ENCODE data around the gene CES1. TPM values are rescaled to one million over a fixed set of nuclear protein-coding genes. Genes with fewer than 3 reads are reported as not detected.

Gene CES1
- total and polyA plus RNA-seq, 2 of the 8 experiments (the other 6 are each of a cell fraction or from before 2014, with no cell fraction given) = 0.91 to 1.2 TPM

GRCh38 chr16:55832425-55832772 lies 497 bp downstream of the CES1 start:
- no peaks in the 10 kb centered on the region for H3K79me2 ChIP-seq (ENCODE audit: control insufficient read depth in 1 of 2, insufficient read depth in 2 of 2, low read length in 2 of 2)
- no peak overlapping the region for H2BK120ac ChIP-seq (replicated peaks; ENCODE audit: low read depth, low read length)
- FAIRE-seq = no peak
- H3K27ac ChIP-seq (ENCODE audit: low read depth, low read length) = no peak overlapping the region
- no peak overlapping the region for H4K91ac ChIP-seq (replicated peaks; ENCODE audit: insufficient read length, low read length)
- no peaks in the 10 kb centered on the region for H3K27me3 ChIP-seq (replicated peaks in 1 of 4; ENCODE audit: control insufficient read depth in 3 of 4, extremely low read depth in 1 of 4, insufficient read depth in 3 of 4, low read length in 3 of 4)
- H3K14ac ChIP-seq (ENCODE audit: insufficient read length) = no peak overlapping the region
- ChIA-PET POLR2A (ENCODE audit: partially characterized antibody) (no interaction called here), CTCF (ENCODE audit: partially characterized antibody) (interaction anchor here (2.1 to 2.3 kb wide), 2 partner anchors 10 to 367 kb away, joined by 6 to 12 read pairs; no protein-coding TSS in a partner anchor)
- H3K23ac ChIP-seq (ENCODE audit: insufficient read length) = no peak overlapping the region
- H2BK20ac ChIP-seq (ENCODE audit: low read length) = no peak overlapping the region
- H2BK12ac ChIP-seq (ENCODE audit: low read depth, low read length) = no peak overlapping the region
- no peaks in the 10 kb centered on the region for H3K9me3 ChIP-seq (ENCODE audit: insufficient read depth in 2 of 2, low read depth in 1 of 2, low read length in 1 of 2)
- no peak overlapping the region for H4K8ac ChIP-seq (ENCODE audit: extremely low read depth, insufficient read depth, low read length)
- H3K18ac ChIP-seq (ENCODE audit: extremely low read depth, low read length) = no peak overlapping the region
- no peak for TF ChIP-seq KDM4A (IDR thresholded peaks at IDR 0.05; ENCODE audit: low read depth, low read length, severe bottlenecking)
- TF ChIP-seq RAD21 (IDR thresholded peaks at IDR 0.05 in 1 of 2, conservative IDR thresholded peaks at IDR 0.05 in 1 of 2; ENCODE audit: low read depth in 2 of 2, low read length in 2 of 2) = peak in 1 of 2 experiments; percentile 7; a peak in 1 of 4 replicates
- H3K79me1 ChIP-seq (ENCODE audit: low read depth, low read length) = no peaks in the 10 kb centered on the region
- H3K4me1 ChIP-seq (replicated peaks in 1 of 4; ENCODE audit: control insufficient read depth in 3 of 4, insufficient read depth in 4 of 4, low read length in 3 of 4) = no peaks in the 10 kb centered on the region
- H2BK5ac ChIP-seq (ENCODE audit: low read depth, low read length) = no peak overlapping the region
- peak overlapping the region in 2 of 4 experiments; percentile 15 to 40; a peak in 3 of 8 replicates for H3K4me3 ChIP-seq (ENCODE audit: extremely low read depth in 1 of 4, insufficient read depth in 2 of 4, low read depth in 3 of 4, low read length in 4 of 4)
- no peak overlapping the region for H2BK15ac ChIP-seq (ENCODE audit: low read length)
- peak overlapping the region; percentile 2 to 37; a peak in 2 of 4 replicates for H3K4me2 ChIP-seq (ENCODE audit: insufficient read depth in 1 of 2, low read depth in 2 of 2, low read length in 2 of 2)
- no peak overlapping the region for H3K56ac ChIP-seq (replicated peaks; ENCODE audit: insufficient read length, low read depth, low read length)
- H3K36me3 ChIP-seq (ENCODE audit: control insufficient read depth in 2 of 4, insufficient read depth in 4 of 4, low read length in 3 of 4) = no peaks in the 10 kb centered on the region
- H3K23me2 ChIP-seq (ENCODE audit: low read depth, low read length) = no peaks in the 10 kb centered on the region
- no peaks in the 10 kb centered on the region for H4K20me1 ChIP-seq (replicated peaks in 1 of 2; ENCODE audit: control insufficient read depth in 1 of 2, insufficient read depth in 2 of 2, low read length in 2 of 2)
- no peak overlapping the region for H3K9ac ChIP-seq (replicated peaks in 1 of 4; ENCODE audit: extremely low read depth in 1 of 4, low read depth in 3 of 4, low read length in 3 of 4)
- H4K5ac ChIP-seq (ENCODE audit: insufficient read length, low read depth, low read length) = no peak overlapping the region
- DNase-seq (ENCODE audit: low read depth in 1 of 2, low spot score in 2 of 2) = no peak
- no peak overlapping the region for H2AFZ ChIP-seq (ENCODE audit: low read length)
- WGBS, 2 experiments (ENCODE audit: extremely low coverage in 1 of 2, insufficient coverage in 1 of 2, insufficient read length in 1 of 2, insufficient replicate concordance in 2 of 2, low coverage in 1 of 2, low lambda C conversion rate in 2 of 2, missing lambda C conversion rate in 1 of 2) = 80% methylated on average over 16 of the region's 17 CpGs; no CpG with 5 or more reads in 1 of the 2 experiments
- H2AK5ac ChIP-seq (ENCODE audit: low read depth, low read length) = no peak overlapping the region
- no peak overlapping the region for H3K4ac ChIP-seq (replicated peaks; ENCODE audit: insufficient read length, low read depth, low read length)

Data from H1 (cell line).